ENCODE data around the gene LYPD1. TPM values are rescaled to one million over a fixed set of nuclear protein-coding genes. Genes with fewer than 3 reads are reported as not detected.

The LYPD1 gene
- polyA plus RNA-seq, 2 of the 4 experiments (the other 2 are of a cell fraction): 3.6 to 12.0 TPM

GRCh38 chr2:132598536-132598935 lies 71.5 kb downstream of the LYPD1 start:
- POLR2A ChIA-PET: no interaction called here
- no peak for FAIRE-seq
- no peak for DNase-seq (ENCODE audit: low read depth in 1 of 2, low spot score in 1 of 2)
- TF ChIP-seq RARB (CRISPR knock-in tag; IDR thresholded peaks at IDR 0.05) (no peak), FOXS1 (CRISPR knock-in tag; IDR thresholded peaks at IDR 0.05) (no peak), RAD21 (conservative IDR thresholded peaks at IDR 0.05 in 1 of 2, IDR thresholded peaks at IDR 0.05 in 1 of 2) (no peak), TP53 (CRISPR knock-in tag; IDR thresholded peaks at IDR 0.05) (no peak), KDM5A (IDR thresholded peaks at IDR 0.05) (no peak), JUNB (IDR thresholded peaks at IDR 0.05) (no peak), POLR2A (IDR thresholded peaks at IDR 0.05; ENCODE audit: low read length) (no peak)
- Histone ChIP-seq H3K9me3 (no peaks in the 10 kb centered on the region), H3K27ac (no peak overlapping the region), H3K4me2 (no peak overlapping the region), H3K4me1 (no peaks in the 10 kb centered on the region), H3K4me3 (no peak overlapping the region)
- WGBS (ENCODE audit: missing lambda C conversion rate): 90% methylated on average over 3 of the region's 3 CpGs
- no peak for ATAC-seq
- CTCF ChIA-PET: interaction anchor here (1.2 to 1.7 kb wide), 2 partner anchors 12 to 28 kb away, joined by 4 read pairs; no protein-coding TSS in a partner anchor

- CTCF ChIA-PET: interaction anchor here (0.9 to 1.2 kb wide), 2 partner anchors 12 to 18 kb away, joined by 3 to 4 read pairs; no protein-coding TSS in a partner anchor
- H3K4me2 ChIP-seq: no peak overlapping the region
- TF ChIP-seq ZSCAN20 (CRISPR knock-in tag; IDR thresholded peaks at IDR 0.05): no peak
- WGBS (ENCODE audit: missing lambda C conversion rate): 100% methylated on average over 1 of the region's 1 CpG
- H3K9me3 ChIP-seq: no peaks in the 10 kb centered on the region
- POLR2A ChIA-PET: no interaction called here
- DNase-seq (ENCODE audit: low read depth in 1 of 2, low spot score in 1 of 2) (no peak), ATAC-seq (no peak), FAIRE-seq (no peak)
- 0 out of 3 replicates have a peak, but pooled peaks cover 5% of the 10 kb centered on the region for H3K4me1 ChIP-seq
- H3K27ac ChIP-seq: no peak overlapping the region
- no peak overlapping the region for H3K4me3 ChIP-seq
Observed at GRCh38 chr2:132597831-132598230, 72.2 kb downstream of the LYPD1 start.

GRCh38 chr2:132597166-132597565 lies 72.8 kb downstream of the LYPD1 start:
- ChIA-PET POLR2A (no interaction called here), CTCF (no interaction called here)
- no peak overlapping the region for H3K27ac ChIP-seq
- TF ChIP-seq FOSB (CRISPR knock-in tag; IDR thresholded peaks at IDR 0.05): no peak
- TF ChIP-seq E2F6 (IDR thresholded peaks at IDR 0.05; ENCODE audit: borderline replicate concordance, low read depth): no peak
- no peak for TF ChIP-seq JUNB (IDR thresholded peaks at IDR 0.05)
- TF ChIP-seq ELK1 (IDR thresholded peaks at IDR 0.05; ENCODE audit: low read depth, low read length): no peak
- no peak for TF ChIP-seq ZSCAN20 (CRISPR knock-in tag; IDR thresholded peaks at IDR 0.05)
- TF ChIP-seq NFE2L2 (conservative IDR thresholded peaks at IDR 0.05; ENCODE audit: low read length): no peak
- no peak for TF ChIP-seq CHD4 (IDR thresholded peaks at IDR 0.05; ENCODE audit: borderline replicate concordance)
- TF ChIP-seq ZNF302 (CRISPR knock-in tag; IDR thresholded peaks at IDR 0.05): no peak
- TF ChIP-seq RNF2 (IDR thresholded peaks at IDR 0.05; ENCODE audit: borderline replicate concordance, low read depth): no peak
- FAIRE-seq (no peak), DNase-seq (ENCODE audit: low read depth in 1 of 2, low spot score in 1 of 2) (no peak), ATAC-seq (no peak)
- no peak overlapping the region for H3K4me3 ChIP-seq
- H3K4me1 ChIP-seq: 0 out of 3 replicates have a peak, but pooled peaks cover 5% of the 10 kb centered on the region
- no peak overlapping the region for H3K4me2 ChIP-seq
- H3K9me3 ChIP-seq: no peaks in the 10 kb centered on the region

GRCh38 chr2:132595693-132596092 lies 74.3 kb downstream of the LYPD1 start:
- Histone ChIP-seq H3K4me2 (no peak overlapping the region), H3K9me3 (no peaks in the 10 kb centered on the region), H3K4me3 (no peak overlapping the region), H3K4me1 (0 out of 3 replicates have a peak, but pooled peaks cover 5% of the 10 kb centered on the region), H3K27ac (no peak overlapping the region)
- ChIA-PET POLR2A (no interaction called here), CTCF (no interaction called here)
- WGBS (ENCODE audit: missing lambda C conversion rate): 93% methylated on average over 2 of the region's 2 CpGs
- DNase-seq (ENCODE audit: low read depth in 1 of 2, low spot score in 1 of 2) (no peak), FAIRE-seq (no peak), ATAC-seq (no peak)
- TF ChIP-seq JUN (IDR thresholded peaks at IDR 0.05) (no peak), EP300 (IDR thresholded peaks at IDR 0.05) (no peak), RFX5 (IDR thresholded peaks at IDR 0.05) (no peak), POLR2AphosphoS2 (conservative IDR thresholded peaks at IDR 0.05; ENCODE audit: low read length) (no peak)

Measured in A549 (cell line).